Colonic mucosa (tissue), 4 donors: ENCODE measurements around the gene OBSCN. TPM values are rescaled to one million over a fixed set of nuclear protein-coding genes. Genes with fewer than 3 reads are reported as not detected.

ENCODE experiments used
- DNase-seq: peaks from one replicate; pipeline ENCODE4 v3.0.0-alpha.2; 2020
- H3K27ac ChIP-seq: fragments of 200-600 bp; one replicate; pipeline ENCODE4 v1.8.0; 2021
- H3K27me3 ChIP-seq: fragments of 200-600 bp; one replicate; pipeline ENCODE4 v1.8.0; 2021
- H3K36me3 ChIP-seq: fragments of 200-600 bp; one replicate; pipeline ENCODE4 v1.8.0; 2021
- H3K4me1 ChIP-seq: fragments of 200-600 bp; one replicate; pipeline ENCODE4 v1.8.0; 2021; ENCODE audit warnings: mild to moderate bottlenecking
- H3K4me3 ChIP-seq: fragments of 200-600 bp; one replicate; pipeline ENCODE4 v1.8.0; 2021
- H3K9ac ChIP-seq, 2 donors: one replicate each; pipeline ENCODE4 v1.7.0; 2013; ENCODE audit warnings: control low read depth in 2 of 2, low read depth in 2 of 2, low read length in 2 of 2
- H3K9me3 ChIP-seq: fragments of 200-600 bp; one replicate; pipeline ENCODE4 v1.8.0; 2021
- CTCF ChIP-seq: fragments of 200-600 bp; IDR thresholded peaks from one replicate; pipeline ENCODE4 v1.8.0; 2022; ENCODE audit warnings: antibody characterized with exemption, mild to moderate bottlenecking
- intact Hi-C: fragments of 100-400 bp; cut with DNase I; formaldehyde crosslinking; loops from one replicate; pipeline ENCODE4 v1.14.1; 2022
- total RNA-seq, 2 donors: library from RNA; stranded (reverse); fragmentation: NEBNext Ultra II Directional in 1 of 2; extraction: Animal tissue kit (Norgen Biotek cat#: 25700) in 1 of 2; gene quantifications; one replicate each; pipeline ENCODE4 v1.2.1, GENCODE V29; 2021
- donor health status: healthy.
- donor health status: DM: no; HTN: no; CAD: no.
- donor health status: DM: no; HTN: no; CAD: no.

Gene OBSCN
- total RNA-seq, 2 donors from 2014 or later: 3.6 to 7.9 TPM

GRCh38 chr1:228314315-228314657, 106.4 kb downstream of the OBSCN start:
- no peaks in the 10 kb centered on the region for H3K27me3 ChIP-seq
- no peaks in the 10 kb centered on the region for H3K4me1 ChIP-seq
- H3K4me3 ChIP-seq: no peak overlapping the region
- H3K36me3 ChIP-seq: no peaks in the 10 kb centered on the region
- H3K9me3 ChIP-seq: no peaks in the 10 kb centered on the region
- intact Hi-C loops: no loop called here
- no peak for TF ChIP-seq CTCF
- no peak overlapping the region for H3K9ac ChIP-seq
- no peak overlapping the region for H3K27ac ChIP-seq
- DNase-seq: no peak

- no peaks in the 10 kb centered on the region for H3K4me1 ChIP-seq
- intact Hi-C loops: no loop called here
- no peaks in the 10 kb centered on the region for H3K36me3 ChIP-seq
- no peak overlapping the region for H3K9ac ChIP-seq
- no peaks in the 10 kb centered on the region for H3K9me3 ChIP-seq
- no peak for TF ChIP-seq CTCF
- H3K27ac ChIP-seq: no peak overlapping the region
- no peak overlapping the region for H3K4me3 ChIP-seq
- H3K27me3 ChIP-seq: no peaks in the 10 kb centered on the region
- no peak for DNase-seq
Measured at GRCh38 chr1:228314658-228315483, 107.0 kb downstream of the OBSCN start.

DNA sequence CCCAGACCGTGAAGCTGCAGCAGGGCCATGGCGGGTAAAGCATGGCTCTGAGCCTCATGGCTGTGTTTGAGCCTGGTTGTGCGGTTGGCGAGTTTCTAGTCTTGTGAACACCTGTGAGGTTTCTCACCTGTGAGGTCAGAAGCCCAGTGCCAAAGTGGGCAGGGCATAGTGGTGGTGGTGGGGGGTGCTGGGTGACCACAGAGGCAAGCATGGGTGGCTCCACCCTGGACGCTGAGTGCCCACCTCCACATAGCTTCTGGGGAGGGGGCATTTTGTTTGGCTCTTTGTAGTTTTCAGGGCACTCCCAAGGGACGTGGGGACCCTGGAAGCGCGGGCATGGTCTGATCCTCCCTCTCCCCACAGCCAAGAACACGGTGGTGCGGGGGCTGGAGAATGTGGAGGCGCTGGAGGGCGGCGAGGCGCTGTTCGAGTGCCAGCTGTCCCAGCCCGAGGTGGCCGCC, 107.7 kb downstream of the OBSCN start:
- no peak overlapping the region for H3K27ac ChIP-seq
- intact Hi-C loops: no loop called here
- no peaks in the 10 kb centered on the region for H3K4me1 ChIP-seq
- H3K36me3 ChIP-seq: no peaks in the 10 kb centered on the region
- H3K9me3 ChIP-seq: no peaks in the 10 kb centered on the region
- TF ChIP-seq CTCF: no peak
- no peak for DNase-seq
- H3K4me3 ChIP-seq: no peak overlapping the region
- H3K27me3 ChIP-seq: no peaks in the 10 kb centered on the region
- H3K9ac ChIP-seq: no peak overlapping the region

DNA sequence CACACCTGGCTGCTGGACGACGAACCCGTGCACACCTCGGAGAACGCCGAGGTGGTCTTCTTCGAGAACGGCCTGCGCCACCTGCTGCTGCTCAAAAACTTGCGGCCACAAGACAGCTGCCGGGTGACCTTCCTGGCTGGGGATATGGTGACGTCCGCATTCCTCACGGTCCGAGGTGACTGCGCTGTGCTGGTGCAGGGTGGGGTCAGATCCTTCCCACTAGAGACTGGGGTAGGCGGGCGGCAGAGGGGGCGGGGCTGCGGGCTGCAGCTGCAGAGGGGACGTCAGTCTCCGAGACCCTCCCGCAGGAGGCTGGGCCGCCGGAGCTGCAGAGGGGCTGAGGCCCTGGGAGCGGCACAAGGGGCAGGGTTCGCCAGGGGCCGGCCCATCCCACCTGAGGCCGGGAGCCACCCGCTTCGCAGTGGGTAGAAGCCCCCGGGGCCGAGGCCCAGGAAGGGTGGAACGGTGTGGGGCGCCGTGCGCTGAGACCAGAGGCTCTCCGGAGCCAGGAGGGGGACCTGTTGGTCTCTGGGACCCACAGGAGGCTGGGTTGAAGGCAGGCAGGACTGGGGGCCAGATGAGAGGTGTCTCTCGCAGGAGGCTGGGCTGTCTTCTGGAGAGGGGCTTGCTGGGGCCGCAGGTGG, 108.2 kb downstream of the OBSCN start:
- Histone ChIP-seq H3K4me1 (no peaks in the 10 kb centered on the region), H3K36me3 (no peaks in the 10 kb centered on the region), H3K9me3 (no peaks in the 10 kb centered on the region), H3K27ac (no peak overlapping the region), H3K9ac (no peak overlapping the region), H3K27me3 (no peaks in the 10 kb centered on the region), H3K4me3 (no peak overlapping the region)
- intact Hi-C loops: no loop called here
- TF ChIP-seq CTCF: no peak
- DNase-seq: no peak

- Histone ChIP-seq H3K27me3 (no peaks in the 10 kb centered on the region), H3K36me3 (no peaks in the 10 kb centered on the region), H3K9ac (no peak overlapping the region), H3K4me3 (no peak overlapping the region), H3K4me1 (no peaks in the 10 kb centered on the region), H3K9me3 (no peaks in the 10 kb centered on the region), H3K27ac (no peak overlapping the region)
- no peak for DNase-seq
- intact Hi-C loops: no loop called here
- TF ChIP-seq CTCF: no peak
Measured at GRCh38 chr1:228316589-228317387, 108.9 kb downstream of the OBSCN start.
